Thyroid gland (tissue), 4 donors: ENCODE results near the gene BRAF. TPM values are rescaled to one million over a fixed set of nuclear protein-coding genes. Genes with fewer than 3 reads are reported as not detected.

Experiments used
- DNase-seq, 2 donors: peaks; one replicate each; pipeline ENCODE4 v3.0.0-alpha.2; 2019
- H3K27ac ChIP-seq, 3 donors: fragments of 200-600 bp; sonication (generic); 1 replicate in 2 of 3; 2 replicates in 1 of 3; pipeline ENCODE4 v1.5.1; 2016 to 2019; ENCODE audit warnings: mild to moderate bottlenecking in 1 of 3, moderate library complexity in 1 of 3
- H3K27me3 ChIP-seq: fragments of 200-600 bp; sonication (generic); one replicate; pipeline ENCODE4 v1.5.1; 2019
- H3K36me3 ChIP-seq, 2 donors: fragments of 200-600 bp; sonication (generic); one replicate each; pipeline ENCODE4 v1.5.1; 2016 to 2019
- H3K4me1 ChIP-seq, 2 donors: fragments of 200-600 bp; sonication (generic); one replicate each; pipeline ENCODE4 v1.5.1; 2017 to 2019
- H3K4me3 ChIP-seq, 3 donors: fragments of 200-600 bp; sonication (generic); replicated peaks in 1 of 3; 1 replicate in 2 of 3; 2 replicates in 1 of 3; pipeline ENCODE4 v1.5.1; 2016; ENCODE audit warnings: mild to moderate bottlenecking in 1 of 3
- H3K9me3 ChIP-seq: fragments of 200-600 bp; sonication (generic); one replicate; pipeline ENCODE4 v1.5.1; 2017
- CTCF ChIP-seq, 6 experiments: fragments of 200-600 bp in 3 of 6; fragments of 450-650 bp in 3 of 6; sonication (generic) in 3 of 6; IDR thresholded peaks; one replicate each; pipeline ENCODE4 v1.5.1; 2016 to 2019; ENCODE audit warnings: antibody characterized with exemption in 6 of 6, mild to moderate bottlenecking in 2 of 6, inconsistent platforms in 1 of 6, moderate library complexity in 1 of 6
- POLR2A ChIP-seq, 2 donors: fragments of 450-650 bp; IDR thresholded peaks; one replicate each; pipeline ENCODE4 v1.6.1; 2017; ENCODE audit warnings: antibody characterized with exemption in 2 of 2, mild to moderate bottlenecking in 2 of 2, moderate library complexity in 1 of 2
- WGBS, 2 donors: methylation state at CpG; one replicate each; pipeline ENCODE4 v1.1.5; 2017; 5-methylcytosine and 5-hydroxymethylcytosine counted together
- intact Hi-C: fragments of 100-400 bp; cut with DNase I; formaldehyde crosslinking; loops from one replicate; pipeline ENCODE4 v1.15.1; 2023
- total RNA-seq, 4 donors: library from RNA; depleted of rRNA; stranded (reverse); fragments of >200 nt; gene quantifications; one replicate each; pipeline ENCODE4 v1.2.3, GENCODE V29; 2016

Gene BRAF
- total RNA-seq = 100 to 1,000 TPM in 2 of 4 donors, 10 to 100 TPM in 2; 71.5 to 135 (median 102) TPM

- Histone ChIP-seq H3K27ac (peak within 1 kb of the TSS; percentile 98 to 99 (median 99)), H3K27me3 (no peaks in the 10 kb centered on the region), H3K36me3 (no peaks in the 10 kb centered on the region), H3K9me3 (no peaks in the 10 kb centered on the region), H3K4me1 (peaks cover 12 to 15% of the 10 kb centered on the region in 2 donors), H3K4me3 (peak within 1 kb of the TSS; percentile 88 to 95 (median 95))
- DNase-seq = peak; percentile 84 to 86
- intact Hi-C loops = loop anchor here (5.0 kb wide), 1 partner anchor 87 kb away; the partner anchor contains the start of gene MRPS33
- TF ChIP-seq CTCF (IDR thresholded peaks at IDR 0.05) (peak in 2 of 6 experiments; percentile 9 to 26), POLR2A (IDR thresholded peaks at IDR 0.05) (no peak)
- 0 to 2% methylated on average over 14 to 20 of the region's 56 CpGs for WGBS, 2 donors
Observed at GRCh38 chr7:140924821-140925421, at the start of gene BRAF. Gene BRAF (minus strand): TSS chr7:140924929. CDS start chr7:140924703, 226 bp downstream.

- Histone ChIP-seq H3K27ac (no peak overlapping the region), H3K36me3 (no peaks in the 10 kb centered on the region), H3K9me3 (no peaks in the 10 kb centered on the region), H3K27me3 (no peaks in the 10 kb centered on the region), H3K4me3 (no peak overlapping the region), H3K4me1 (peaks cover 0 to 4% of the 10 kb centered on the region in 2 donors)
- 80 to 90% methylated on average over 9 of the region's 9 CpGs for WGBS, 2 donors
- TF ChIP-seq CTCF (IDR thresholded peaks at IDR 0.05) = no peak
- no peak for TF ChIP-seq POLR2A (IDR thresholded peaks at IDR 0.05)
- intact Hi-C loops = no loop called here
- no peak for DNase-seq
Observed at GRCh38 chr7:140972876-140973829, 48.4 kb upstream of the BRAF start.

GRCh38 chr7:140972344-140972743, 47.6 kb upstream of the BRAF start:
- no peak overlapping the region for H3K27ac ChIP-seq
- intact Hi-C loops = no loop called here
- no peak overlapping the region for H3K4me3 ChIP-seq
- no peaks in the 10 kb centered on the region for H3K9me3 ChIP-seq
- peaks cover 0 to 2% of the 10 kb centered on the region in 2 donors for H3K4me1 ChIP-seq
- no peaks in the 10 kb centered on the region for H3K27me3 ChIP-seq
- 85% methylated on average over 2 of the region's 2 CpGs for WGBS, 2 donors
- no peak for TF ChIP-seq CTCF (IDR thresholded peaks at IDR 0.05)
- no peak for TF ChIP-seq POLR2A (IDR thresholded peaks at IDR 0.05)
- DNase-seq = no peak
- H3K36me3 ChIP-seq = no peaks in the 10 kb centered on the region

GRCh38 chr7:140967438-140967837, 42.7 kb upstream of the BRAF start:
- intact Hi-C loops = no loop called here
- Histone ChIP-seq H3K27me3 (no peaks in the 10 kb centered on the region), H3K27ac (no peak overlapping the region), H3K9me3 (no peaks in the 10 kb centered on the region), H3K36me3 (no peaks in the 10 kb centered on the region), H3K4me1 (no peaks in the 10 kb centered on the region), H3K4me3 (no peak overlapping the region)
- DNase-seq = no peak
- TF ChIP-seq CTCF (IDR thresholded peaks at IDR 0.05) (no peak), POLR2A (IDR thresholded peaks at IDR 0.05) (no peak)
- WGBS, 2 donors = 72 to 81% methylated on average over 2 of the region's 2 CpGs
